Memory B cell (primary cell): Measurements from ENCODE around the gene IL1RAP.
A peak's percentile ranks its signal among the peaks of the same experiment; 100 is the strongest.
"Not testable (repeated sequence)": the region's sequence is repeated elsewhere in the genome, so short reads cannot be mapped to it uniquely, and the experiment has no call there.

Source experiments
- ATAC-seq: fragments of 150-1000 bp; cut with Tn5 transposase; 2 replicates; pipeline ENCODE4 v1.10.0; 2021; ENCODE audit warnings: low read depth, mild to moderate bottlenecking, moderate library complexity
- DNase-seq, 2 donors: peaks; one replicate each; pipeline ENCODE4 v3.0.0; 2022; ENCODE audit warnings: low spot score in 2 of 2
- H3K27ac Mint-ChIP-seq: one replicate; pipeline ENCODE4 v1.8.0; 2022; ENCODE audit warnings: mild to moderate bottlenecking, moderate library complexity, mixed read lengths
- H3K27me3 Mint-ChIP-seq: one replicate; pipeline ENCODE4 v1.8.0; 2022; ENCODE audit warnings: mixed read lengths
- H3K36me3 Mint-ChIP-seq: one replicate; pipeline ENCODE4 v1.8.0; 2022; ENCODE audit warnings: mild to moderate bottlenecking, mixed read lengths
- H3K4me1 Mint-ChIP-seq: one replicate; pipeline ENCODE4 v1.8.0; 2022; ENCODE audit warnings: mixed read lengths
- H3K4me3 Mint-ChIP-seq: one replicate; pipeline ENCODE4 v1.8.0; 2022; ENCODE audit warnings: mild to moderate bottlenecking, moderate library complexity, mixed read lengths
- H3K9me3 Mint-ChIP-seq: one replicate; pipeline ENCODE4 v1.8.0; 2022; ENCODE audit warnings: mixed read lengths

Gene IL1RAP, protein sequence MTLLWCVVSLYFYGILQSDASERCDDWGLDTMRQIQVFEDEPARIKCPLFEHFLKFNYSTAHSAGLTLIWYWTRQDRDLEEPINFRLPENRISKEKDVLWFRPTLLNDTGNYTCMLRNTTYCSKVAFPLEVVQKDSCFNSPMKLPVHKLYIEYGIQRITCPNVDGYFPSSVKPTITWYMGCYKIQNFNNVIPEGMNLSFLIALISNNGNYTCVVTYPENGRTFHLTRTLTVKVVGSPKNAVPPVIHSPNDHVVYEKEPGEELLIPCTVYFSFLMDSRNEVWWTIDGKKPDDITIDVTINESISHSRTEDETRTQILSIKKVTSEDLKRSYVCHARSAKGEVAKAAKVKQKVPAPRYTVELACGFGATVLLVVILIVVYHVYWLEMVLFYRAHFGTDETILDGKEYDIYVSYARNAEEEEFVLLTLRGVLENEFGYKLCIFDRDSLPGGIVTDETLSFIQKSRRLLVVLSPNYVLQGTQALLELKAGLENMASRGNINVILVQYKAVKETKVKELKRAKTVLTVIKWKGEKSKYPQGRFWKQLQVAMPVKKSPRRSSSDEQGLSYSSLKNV

DNA sequence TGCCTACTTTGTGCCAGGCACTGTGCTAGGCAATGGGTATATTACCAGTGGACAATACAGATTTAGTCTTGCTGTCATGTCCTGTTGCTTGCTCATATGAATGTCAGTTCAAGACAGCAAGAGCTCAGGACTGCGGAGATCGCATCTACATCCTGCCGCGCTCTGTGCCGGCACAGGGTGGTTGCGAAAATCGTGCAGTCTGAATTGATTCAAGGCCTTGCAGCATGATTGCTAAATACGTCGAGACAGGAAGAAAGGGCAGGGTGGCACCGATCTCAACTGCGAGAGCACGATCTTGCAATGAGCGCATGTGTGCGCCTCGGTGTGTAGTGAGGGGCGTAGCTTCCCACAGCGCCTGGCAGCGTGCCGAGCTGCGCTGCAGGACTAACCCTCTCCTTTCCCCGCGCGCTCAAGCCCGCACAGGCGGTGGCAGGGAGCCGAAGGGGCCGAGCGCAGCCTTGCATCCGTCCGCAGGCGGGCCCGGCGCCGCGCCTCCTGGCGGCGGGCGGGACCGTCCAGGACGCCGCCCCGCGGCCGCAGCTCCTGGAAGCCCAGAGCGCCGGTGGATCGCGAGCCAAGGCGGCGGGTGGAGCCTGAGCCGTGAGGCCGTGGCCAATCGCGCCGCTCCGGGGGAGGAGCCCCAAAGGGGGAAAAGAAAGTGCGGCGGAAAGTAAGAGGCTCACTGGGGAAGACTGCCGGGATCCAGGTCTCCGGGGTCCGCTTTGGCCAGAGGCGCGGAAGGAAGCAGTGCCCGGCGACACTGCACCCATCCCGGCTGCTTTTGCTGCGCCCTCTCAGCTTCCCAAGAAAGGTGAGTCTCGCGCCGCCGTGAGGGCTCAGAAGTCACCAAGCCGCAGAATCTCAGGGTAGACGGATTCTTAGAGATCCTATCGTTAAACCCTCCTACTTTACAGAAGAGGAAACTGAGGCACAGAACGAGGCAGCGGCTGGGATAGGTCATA, at the start of gene IL1RAP:
IL1RAP (plus strand) TSS at position 677 of the 962 bp plus-strand sequence. CDS start 50,205 bp downstream, outside the sequence.
- Mint-ChIP-seq H3K4me1 (peaks cover 16% of the 10 kb centered on the region), H3K9me3 (no peaks in the 10 kb centered on the region), H3K27ac (peak within 1 kb of the TSS; percentile 77), H3K36me3 (peaks cover 2% of the 10 kb centered on the region), H3K27me3 (peaks cover 4% of the 10 kb centered on the region), H3K4me3 (peak within 1 kb of the TSS; percentile 95)
- ATAC-seq (peak; percentile 89), DNase-seq (peak; percentile 75 to 81)

DNA sequence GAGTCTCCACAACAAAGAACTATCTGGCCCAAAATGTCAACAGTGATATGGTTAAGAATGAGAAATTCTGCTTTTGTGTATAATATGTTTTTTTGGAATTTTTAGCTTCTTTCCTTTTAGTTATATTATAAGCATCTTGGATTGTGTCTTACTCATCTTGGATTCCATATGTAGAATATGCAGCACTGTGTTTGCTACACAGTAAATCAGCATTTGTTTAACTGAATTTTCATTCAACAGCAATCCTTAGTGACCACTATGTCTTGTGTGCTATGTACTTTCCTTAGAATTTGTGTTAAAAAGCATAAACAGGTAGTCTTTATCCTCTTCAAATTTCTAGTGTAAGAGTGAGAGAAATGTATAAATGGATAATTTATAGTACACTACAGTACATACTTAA, 46.0 kb upstream of the IL1RAP start:
- ATAC-seq: no peak

DNA sequence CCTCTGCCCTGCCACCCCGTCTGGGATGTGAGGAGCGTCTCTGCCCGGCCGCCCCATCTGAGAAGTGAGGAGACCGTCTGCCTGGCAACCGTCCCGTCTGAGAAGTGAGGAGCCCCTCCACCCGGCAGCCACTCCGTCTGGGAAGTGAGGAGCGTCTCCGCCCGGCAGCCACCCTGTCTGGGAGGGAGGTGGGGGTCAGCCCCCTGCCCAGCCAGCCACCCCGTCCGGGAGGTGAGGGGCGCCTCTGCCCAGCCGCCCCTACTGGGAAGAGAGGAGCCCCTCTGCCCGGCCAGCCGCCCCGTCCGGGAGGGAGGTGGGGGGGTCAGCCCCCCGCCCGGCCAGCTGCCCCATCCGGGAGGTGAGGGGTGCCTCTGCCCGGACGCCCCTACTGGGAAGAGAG, 40.6 kb upstream of the IL1RAP start:
- H3K36me3 Mint-ChIP-seq, DNase-seq, H3K9me3 Mint-ChIP-seq, H3K27me3 Mint-ChIP-seq, H3K27ac Mint-ChIP-seq, ATAC-seq, H3K4me3 Mint-ChIP-seq, H3K4me1 Mint-ChIP-seq: not testable (repeated sequence)

More for the DNA sequence above, 46.0 kb upstream of the IL1RAP start:
- H3K27me3 Mint-ChIP-seq: peaks cover 12% of the 10 kb centered on the region
- H3K36me3 Mint-ChIP-seq: peaks cover 2% of the 10 kb centered on the region
- H3K27ac Mint-ChIP-seq: no peak overlapping the region
- H3K4me1 Mint-ChIP-seq: no peaks in the 10 kb centered on the region
- H3K4me3 Mint-ChIP-seq: no peak overlapping the region
- DNase-seq: no peak
- peaks cover 7% of the 10 kb centered on the region for H3K9me3 Mint-ChIP-seq

DNA sequence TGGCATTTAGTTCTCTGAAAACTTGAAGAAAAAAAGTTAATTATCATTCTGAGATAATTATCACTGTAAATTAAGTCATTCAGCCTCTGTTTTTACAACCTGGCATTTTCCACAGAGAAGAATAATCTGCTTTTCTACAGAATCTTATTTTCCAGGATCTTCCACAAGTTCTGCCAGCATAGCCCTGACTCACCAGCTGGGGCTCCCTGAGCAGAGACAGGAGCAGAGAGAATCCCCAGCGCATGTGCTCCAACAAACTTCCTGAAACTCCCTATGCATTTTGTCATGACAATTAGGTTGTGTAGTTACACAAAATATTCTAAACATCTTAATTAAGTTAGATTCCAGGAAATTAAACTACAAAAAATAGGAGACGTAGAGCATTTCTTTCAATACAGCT, 32.1 kb upstream of the IL1RAP start:
- ATAC-seq: no peak
- Mint-ChIP-seq H3K36me3 (no peaks in the 10 kb centered on the region), H3K4me1 (no peaks in the 10 kb centered on the region), H3K27me3 (no peaks in the 10 kb centered on the region), H3K27ac (no peak overlapping the region), H3K9me3 (no peaks in the 10 kb centered on the region), H3K4me3 (no peak overlapping the region)
- no peak for DNase-seq

DNA sequence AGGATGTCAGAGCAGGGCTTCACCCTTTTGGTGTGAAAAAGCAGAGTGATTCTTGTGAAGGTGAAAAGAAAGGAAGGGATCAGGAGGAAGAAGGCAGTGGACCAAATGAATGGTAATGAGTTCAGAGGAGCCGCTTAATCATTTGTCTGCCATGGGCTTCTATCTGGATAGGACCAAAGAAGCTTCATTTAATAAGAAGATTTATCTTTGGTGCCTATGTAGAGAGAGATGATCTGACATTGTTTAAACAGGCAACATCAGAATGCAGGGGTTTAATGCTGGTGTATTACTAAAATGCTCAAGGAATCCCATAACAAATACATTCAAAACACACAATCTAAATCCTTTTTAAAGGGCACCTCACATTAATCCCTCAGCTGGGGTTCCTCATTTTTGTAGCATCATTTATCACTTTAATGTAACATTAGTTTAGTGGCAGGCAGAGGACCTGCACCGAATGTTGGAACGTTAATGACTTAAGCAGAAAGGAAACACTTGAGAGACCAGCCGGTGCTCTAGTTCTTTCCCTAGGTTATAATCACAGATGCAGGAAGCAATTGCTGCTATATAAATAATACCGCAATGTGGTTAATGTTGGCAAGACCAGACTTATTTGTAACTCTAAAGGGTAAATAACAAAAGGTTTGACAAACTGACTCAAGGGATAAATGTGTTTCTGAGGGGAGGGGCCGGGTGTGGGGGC, 27.9 kb upstream of the IL1RAP start:
- H3K36me3 Mint-ChIP-seq: no peaks in the 10 kb centered on the region
- ATAC-seq: peak; percentile 43
- peaks cover 3% of the 10 kb centered on the region for H3K4me1 Mint-ChIP-seq
- H3K27ac Mint-ChIP-seq: no peak overlapping the region
- peaks cover 1% of the 10 kb centered on the region for H3K9me3 Mint-ChIP-seq
- no peak for DNase-seq
- no peak overlapping the region for H3K4me3 Mint-ChIP-seq
- peaks cover 9% of the 10 kb centered on the region for H3K27me3 Mint-ChIP-seq

DNA sequence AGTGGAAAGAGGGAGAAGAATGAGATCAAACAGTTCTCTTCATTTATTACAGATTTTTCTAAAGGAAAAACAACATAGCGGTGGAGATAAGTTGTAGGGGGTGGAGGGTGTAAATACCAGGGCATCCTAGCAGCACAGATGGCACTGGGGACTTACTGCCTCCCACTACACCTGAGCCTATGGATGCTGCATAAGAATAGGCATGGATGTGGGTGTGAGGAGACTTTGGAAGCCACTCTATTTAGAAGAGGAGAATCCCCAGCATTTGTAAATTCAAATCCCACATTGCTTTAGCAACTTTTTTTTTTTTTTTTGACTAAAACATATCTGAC, 27.4 kb upstream of the IL1RAP start:
- DNase-seq (no peak), ATAC-seq (no peak)
- Mint-ChIP-seq H3K36me3 (no peaks in the 10 kb centered on the region), H3K4me3 (no peak overlapping the region), H3K27ac (no peak overlapping the region), H3K9me3 (peaks cover 1% of the 10 kb centered on the region), H3K4me1 (peaks cover 3% of the 10 kb centered on the region), H3K27me3 (peaks cover 9% of the 10 kb centered on the region)

DNA sequence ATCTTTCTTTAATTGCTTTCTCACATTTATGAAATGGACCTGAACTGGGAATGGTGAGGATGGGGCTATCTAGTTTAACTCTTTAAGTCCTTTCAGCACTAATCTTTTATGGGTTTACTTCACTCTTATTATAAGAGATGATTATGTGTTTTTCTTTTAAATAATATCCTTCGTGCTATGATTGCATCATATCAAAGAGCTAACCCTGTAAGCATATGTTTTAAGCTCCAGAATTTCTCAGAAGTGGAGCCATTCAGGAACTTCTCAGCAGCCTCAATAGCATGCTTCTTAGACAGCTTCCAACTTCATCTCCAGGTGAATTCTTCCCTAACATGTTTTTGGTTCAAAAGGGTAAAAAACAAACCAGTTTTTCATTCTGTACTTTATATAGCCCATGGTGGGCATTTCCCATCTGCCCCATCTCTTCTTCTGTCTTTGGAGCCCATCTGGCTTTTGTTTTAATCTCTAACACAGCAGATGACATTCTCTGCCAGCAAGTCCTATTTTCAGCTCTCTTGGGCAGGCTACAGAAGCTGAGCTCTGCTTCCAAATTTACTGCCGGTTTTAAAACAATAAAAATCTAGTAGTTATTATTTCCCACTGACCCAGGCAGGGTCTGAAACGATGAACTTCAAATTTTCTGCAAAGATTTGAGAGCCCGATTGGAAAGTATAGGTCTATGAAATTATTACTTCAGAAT, 26.8 kb upstream of the IL1RAP start:
- peaks cover 9% of the 10 kb centered on the region for H3K27me3 Mint-ChIP-seq
- DNase-seq (no peak), ATAC-seq (no peak)
- H3K4me1 Mint-ChIP-seq: peaks cover 3% of the 10 kb centered on the region
- H3K27ac Mint-ChIP-seq: no peak overlapping the region
- peaks cover 1% of the 10 kb centered on the region for H3K9me3 Mint-ChIP-seq
- H3K36me3 Mint-ChIP-seq: no peaks in the 10 kb centered on the region
- H3K4me3 Mint-ChIP-seq: no peak overlapping the region

DNA sequence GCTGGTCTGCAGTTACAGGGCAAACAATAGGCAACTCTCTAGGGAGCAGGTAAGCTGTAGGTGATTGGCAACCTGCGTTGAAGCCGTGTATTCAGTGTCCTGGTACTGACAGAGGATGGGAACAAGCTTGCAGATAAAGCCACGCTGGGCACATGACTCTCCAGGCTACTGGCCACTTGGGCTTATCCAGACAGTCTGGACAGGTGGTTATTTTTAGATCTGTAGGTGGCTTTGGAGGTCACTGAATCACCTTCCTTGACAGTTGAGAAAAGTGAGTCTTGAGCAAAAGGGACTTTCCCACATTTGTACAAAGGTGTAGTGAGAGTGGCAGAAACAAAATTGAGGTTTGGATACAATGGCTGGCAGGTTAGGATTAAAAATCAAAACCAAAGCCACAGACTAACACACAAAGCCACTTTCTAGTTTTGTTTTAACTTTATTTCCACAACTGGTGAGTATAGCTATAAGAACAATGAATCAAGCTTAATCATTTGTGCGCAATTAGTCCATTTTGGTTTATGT, 22.3 kb upstream of the IL1RAP start:
- Mint-ChIP-seq H3K9me3 (peaks cover 1% of the 10 kb centered on the region), H3K27ac (no peak overlapping the region), H3K4me1 (peaks cover 3% of the 10 kb centered on the region), H3K27me3 (peaks cover 11% of the 10 kb centered on the region), H3K36me3 (no peaks in the 10 kb centered on the region), H3K4me3 (no peak overlapping the region)
- no peak for DNase-seq
- no peak for ATAC-seq

DNA sequence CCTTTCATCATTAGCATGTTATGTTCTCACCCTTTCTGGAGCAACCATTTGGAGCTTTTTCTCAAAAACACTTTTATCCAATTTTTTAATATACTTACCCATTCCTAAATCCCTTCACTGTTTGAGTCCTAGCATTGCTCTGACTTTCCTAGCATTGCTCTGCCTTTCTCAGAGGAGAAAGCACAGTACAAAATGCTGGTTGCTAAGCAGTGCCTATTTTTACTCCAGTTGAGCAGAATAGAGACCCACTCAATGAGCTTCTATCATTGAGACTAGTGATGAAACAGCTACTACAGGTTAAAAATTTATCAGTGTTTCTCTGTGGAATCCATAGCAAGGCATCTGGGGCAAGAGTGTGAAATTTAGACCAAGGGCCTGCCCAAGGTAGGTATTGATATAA, 21.8 kb upstream of the IL1RAP start:
- Mint-ChIP-seq H3K4me3 (no peak overlapping the region), H3K27me3 (peaks cover 11% of the 10 kb centered on the region), H3K9me3 (peaks cover 1% of the 10 kb centered on the region), H3K4me1 (peaks cover 3% of the 10 kb centered on the region), H3K36me3 (no peaks in the 10 kb centered on the region), H3K27ac (no peak overlapping the region)
- no peak for DNase-seq
- ATAC-seq: no peak

DNA sequence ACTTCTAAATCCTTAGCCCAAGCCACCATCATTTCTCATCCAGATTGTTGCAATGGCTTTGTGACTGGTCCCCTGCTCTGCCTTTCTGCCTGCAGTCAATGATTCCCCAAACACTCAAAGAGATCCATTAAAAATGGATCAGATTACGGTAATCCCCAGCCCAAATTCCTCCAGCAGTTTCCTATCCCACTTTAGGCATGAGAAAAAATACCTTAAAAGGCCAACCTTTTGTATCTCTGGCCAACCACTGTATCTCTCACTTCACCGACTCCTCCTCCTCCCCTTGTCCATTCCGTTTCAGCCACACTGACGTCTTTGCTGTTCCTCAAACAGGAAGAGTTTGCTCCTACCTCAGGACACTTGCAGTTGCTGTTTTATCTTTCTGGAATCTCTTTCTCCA, 20.9 kb upstream of the IL1RAP start:
- no peaks in the 10 kb centered on the region for H3K36me3 Mint-ChIP-seq
- peaks cover 11% of the 10 kb centered on the region for H3K27me3 Mint-ChIP-seq
- H3K4me1 Mint-ChIP-seq: peaks cover 3% of the 10 kb centered on the region
- H3K4me3 Mint-ChIP-seq: no peak overlapping the region
- ATAC-seq (no peak), DNase-seq (no peak)
- H3K27ac Mint-ChIP-seq: no peak overlapping the region
- H3K9me3 Mint-ChIP-seq: peaks cover 1% of the 10 kb centered on the region

DNA sequence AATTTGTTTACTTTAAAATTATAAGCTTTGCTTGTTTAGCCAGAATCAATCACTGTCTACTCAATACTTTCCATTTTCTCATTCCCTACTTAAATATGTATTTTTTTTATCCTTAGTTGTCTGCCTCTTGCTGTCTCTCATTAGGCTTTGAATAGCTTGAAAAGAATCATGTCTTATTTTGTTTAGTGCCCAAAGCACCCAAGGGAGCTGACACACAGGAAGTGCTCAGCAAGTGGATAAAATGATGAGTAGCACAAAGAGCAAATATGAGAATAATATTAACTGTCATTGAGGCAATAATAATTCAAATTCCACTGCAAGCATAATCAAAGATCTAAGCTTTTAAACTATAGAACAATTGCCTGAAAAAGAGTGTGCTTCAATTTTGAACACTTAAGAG, 19.0 kb upstream of the IL1RAP start:
- no peak overlapping the region for H3K27ac Mint-ChIP-seq
- DNase-seq: no peak
- no peaks in the 10 kb centered on the region for H3K9me3 Mint-ChIP-seq
- ATAC-seq: no peak
- peaks cover 4% of the 10 kb centered on the region for H3K27me3 Mint-ChIP-seq
- H3K4me1 Mint-ChIP-seq: no peaks in the 10 kb centered on the region
- no peaks in the 10 kb centered on the region for H3K36me3 Mint-ChIP-seq
- H3K4me3 Mint-ChIP-seq: no peak overlapping the region

DNA sequence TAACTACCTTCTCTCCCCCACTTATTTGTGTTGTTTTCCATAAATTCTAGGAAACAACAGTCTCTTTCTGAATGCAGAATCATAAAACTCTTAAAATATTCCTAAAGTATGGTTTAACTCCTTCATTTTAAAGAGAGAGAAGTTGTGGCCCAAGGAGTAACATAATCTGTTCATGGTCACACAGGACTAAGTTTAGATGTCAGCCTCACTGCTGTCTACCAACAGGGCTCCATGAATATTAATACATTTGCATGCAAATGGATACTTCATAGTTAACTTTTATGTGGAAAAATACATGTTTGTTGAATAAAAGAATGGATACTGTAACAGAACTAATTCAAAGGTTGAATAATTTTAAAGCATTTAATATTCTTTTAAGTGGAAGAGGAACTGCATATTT, 18.5 kb upstream of the IL1RAP start:
- Mint-ChIP-seq H3K27me3 (peaks cover 4% of the 10 kb centered on the region), H3K4me1 (no peaks in the 10 kb centered on the region), H3K36me3 (no peaks in the 10 kb centered on the region)

DNA sequence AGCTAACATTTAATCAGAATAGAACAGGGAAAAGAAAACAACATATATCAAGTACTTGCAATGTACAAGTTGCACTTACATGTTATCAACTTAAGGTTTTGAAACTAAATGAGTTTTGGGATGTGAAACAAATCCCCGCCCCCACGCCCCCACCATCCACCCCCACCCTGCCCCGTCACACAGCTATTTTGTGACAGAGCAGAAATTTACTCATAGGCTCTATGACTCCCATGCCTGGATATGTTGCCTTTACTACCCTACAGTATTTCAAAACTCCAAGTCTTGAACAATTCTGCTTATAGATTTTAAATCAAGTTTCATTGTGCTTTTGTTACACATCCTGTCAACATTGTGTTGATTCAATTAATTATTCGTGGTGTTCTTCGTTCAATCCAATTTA, 18.1 kb upstream of the IL1RAP start:
- peaks cover 8% of the 10 kb centered on the region for H3K27me3 Mint-ChIP-seq
- DNase-seq (no peak), ATAC-seq (peak; percentile 48)
- no peaks in the 10 kb centered on the region for H3K4me1 Mint-ChIP-seq
- H3K36me3 Mint-ChIP-seq: no peaks in the 10 kb centered on the region
- H3K27ac Mint-ChIP-seq: no peak overlapping the region
- no peak overlapping the region for H3K4me3 Mint-ChIP-seq
- no peaks in the 10 kb centered on the region for H3K9me3 Mint-ChIP-seq

More for the DNA sequence above, 18.5 kb upstream of the IL1RAP start:
- H3K27ac Mint-ChIP-seq: no peak overlapping the region
- H3K9me3 Mint-ChIP-seq: no peaks in the 10 kb centered on the region
- DNase-seq (no peak), ATAC-seq (no peak)
- no peak overlapping the region for H3K4me3 Mint-ChIP-seq
